ENCODE data around the gene POU2AF1. TPM values are rescaled to one million over a fixed set of nuclear protein-coding genes. Genes with fewer than 3 reads are reported as not detected.

The POU2AF1 gene
- total and polyA plus RNA-seq, 8 donors: 0.38 to 4.5 (median 0.98) TPM

- intact Hi-C loops (cut with DNase I): no loop called here
- H3K9me3 ChIP-seq: no peaks in the 10 kb centered on the region
- no peak for TF ChIP-seq CTCF (IDR thresholded peaks at IDR 0.05)
- no peak overlapping the region for H3K4me3 ChIP-seq
- DNase-seq: no peak
- H3K27ac ChIP-seq: no peak overlapping the region
- H3K4me1 ChIP-seq: no peaks in the 10 kb centered on the region
- H3K36me3 ChIP-seq: no peaks in the 10 kb centered on the region
- H3K27me3 ChIP-seq: no peaks in the 10 kb centered on the region
- ATAC-seq: no peak
Measured at GRCh38 chr11:111350811-111351210, 28.3 kb downstream of the POU2AF1 start.

- DNase-seq (no peak), ATAC-seq (no peak)
- H3K4me3 ChIP-seq: no peak overlapping the region
- intact Hi-C loops (cut with DNase I): no loop called here
- H3K27me3 ChIP-seq: no peaks in the 10 kb centered on the region
- H3K36me3 ChIP-seq: no peaks in the 10 kb centered on the region
- H3K4me1 ChIP-seq: no peaks in the 10 kb centered on the region
- no peak overlapping the region for H3K27ac ChIP-seq
- H3K9me3 ChIP-seq: no peaks in the 10 kb centered on the region
- TF ChIP-seq CTCF (IDR thresholded peaks at IDR 0.05): no peak
Measured at GRCh38 chr11:111349191-111349695, 29.8 kb downstream of the POU2AF1 start.

- Histone ChIP-seq H3K27ac (no peak overlapping the region), H3K36me3 (no peaks in the 10 kb centered on the region), H3K4me1 (no peaks in the 10 kb centered on the region), H3K27me3 (no peaks in the 10 kb centered on the region), H3K9me3 (no peaks in the 10 kb centered on the region), H3K4me3 (no peak overlapping the region)
- intact Hi-C loops (cut with DNase I): no loop called here
- DNase-seq: no peak
- no peak for ATAC-seq
- no peak for TF ChIP-seq CTCF (IDR thresholded peaks at IDR 0.05)
Measured at GRCh38 chr11:111348147-111348546, 30.9 kb downstream of the POU2AF1 start.

GRCh38 chr11:111347723-111348115 lies 31.4 kb downstream of the POU2AF1 start:
- H3K4me3 ChIP-seq: no peak overlapping the region
- no peak for DNase-seq
- no peaks in the 10 kb centered on the region for H3K27me3 ChIP-seq
- intact Hi-C loops (cut with DNase I): no loop called here
- H3K9me3 ChIP-seq: no peaks in the 10 kb centered on the region
- TF ChIP-seq CTCF (IDR thresholded peaks at IDR 0.05): no peak
- no peak for ATAC-seq
- no peaks in the 10 kb centered on the region for H3K36me3 ChIP-seq
- H3K27ac ChIP-seq: no peak overlapping the region
- H3K4me1 ChIP-seq: no peaks in the 10 kb centered on the region

- H3K9me3 ChIP-seq: no peaks in the 10 kb centered on the region
- ATAC-seq (no peak), DNase-seq (no peak)
- no peak overlapping the region for H3K4me3 ChIP-seq
- TF ChIP-seq CTCF (IDR thresholded peaks at IDR 0.05): no peak
- H3K27ac ChIP-seq: no peak overlapping the region
- no peaks in the 10 kb centered on the region for H3K36me3 ChIP-seq
- intact Hi-C loops (cut with DNase I): no loop called here
- H3K4me1 ChIP-seq: no peaks in the 10 kb centered on the region
- no peaks in the 10 kb centered on the region for H3K27me3 ChIP-seq
Measured at GRCh38 chr11:111347002-111347722, 31.9 kb downstream of the POU2AF1 start.

All from left lung (tissue), 10 donors.